Mucosa of gallbladder (tissue), 1 donor: Measurements from ENCODE around the gene OSBPL1A. TPM values are rescaled to one million over a fixed set of nuclear protein-coding genes. Genes with fewer than 3 reads are reported as not detected.

ENCODE experiments used
- DNase-seq: peaks from one replicate; pipeline ENCODE4 v3.0.0-alpha.2; 2020; ENCODE audit warnings: low spot score
- total RNA-seq: library from RNA; stranded (reverse); gene quantifications from one replicate; pipeline ENCODE4 v1.2.1, GENCODE V29; 2021
- donor health status: DM: no; HTN: no; CAD: no.

The OSBPL1A gene
- total RNA-seq: 33.6 TPM

- peak; percentile 92 for DNase-seq
These were observed at the start of gene OSBPL1A for GRCh38 chr18:24397694-24398368. TSS of gene OSBPL1A (minus strand) at chr18:24397824. CDS start at chr18:24377533, 20,291 bp downstream.

- no peak for DNase-seq
These were observed 49.4 kb upstream of the OSBPL1A start for GRCh38 chr18:24446953-24447538.

DNA sequence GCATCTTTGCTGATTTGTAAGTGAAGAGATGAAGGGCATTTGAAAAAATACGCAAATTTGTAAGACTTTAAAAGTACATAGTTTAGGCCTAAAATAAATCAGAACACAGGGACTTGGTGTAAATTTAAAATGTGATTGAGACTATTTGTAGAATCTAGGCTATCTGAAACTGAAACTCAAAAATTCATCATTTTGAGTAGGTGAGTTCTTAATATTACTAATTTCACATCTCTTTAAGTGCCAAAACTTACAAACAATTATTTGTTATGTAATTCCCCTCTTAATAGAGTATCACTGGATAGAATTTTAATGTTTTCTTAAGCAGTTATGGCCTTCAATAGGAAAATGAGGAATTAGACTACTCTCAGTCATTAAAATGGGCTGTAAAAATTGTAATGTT, 48.8 kb upstream of the OSBPL1A start:
- no peak for DNase-seq

DNA sequence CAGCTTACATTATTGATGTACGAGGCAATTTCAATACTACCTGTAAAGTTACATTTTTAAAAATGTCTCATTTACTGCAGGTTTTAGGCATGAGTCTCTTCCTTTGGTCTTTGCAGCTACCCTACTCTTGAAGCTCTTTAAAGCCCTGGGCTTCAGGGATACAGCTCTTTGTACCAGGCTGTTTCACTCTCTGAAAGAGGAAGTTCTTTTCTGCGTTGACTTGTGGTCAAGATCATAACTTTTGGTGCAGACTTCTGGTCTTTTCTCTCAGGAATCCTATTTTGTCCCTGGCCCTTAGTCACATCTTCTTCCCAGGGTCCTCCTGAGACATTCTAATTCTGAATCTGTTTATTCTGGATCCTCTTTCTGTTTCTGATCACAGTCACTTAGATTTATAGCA, 46.2 kb upstream of the OSBPL1A start:
- DNase-seq: no peak

DNA sequence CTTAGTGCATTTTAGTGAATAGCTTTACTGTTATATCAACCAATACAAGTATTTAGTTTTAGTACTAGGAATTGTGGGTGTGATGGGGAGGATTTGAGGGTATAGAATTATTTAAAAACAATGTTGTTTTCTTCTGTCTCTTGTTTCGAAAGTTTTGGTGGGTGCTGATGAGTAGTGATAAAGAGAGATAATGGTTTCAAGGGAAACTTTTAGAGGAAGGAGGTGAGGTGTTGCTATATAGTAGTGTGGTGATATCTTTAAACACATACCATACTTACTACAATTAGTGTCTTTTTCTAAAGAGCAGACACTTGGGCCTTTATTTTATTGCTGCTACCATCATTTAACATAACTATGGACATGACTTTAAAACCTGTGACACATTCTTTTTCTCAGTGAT, 39.3 kb upstream of the OSBPL1A start:
- no peak for DNase-seq

DNA sequence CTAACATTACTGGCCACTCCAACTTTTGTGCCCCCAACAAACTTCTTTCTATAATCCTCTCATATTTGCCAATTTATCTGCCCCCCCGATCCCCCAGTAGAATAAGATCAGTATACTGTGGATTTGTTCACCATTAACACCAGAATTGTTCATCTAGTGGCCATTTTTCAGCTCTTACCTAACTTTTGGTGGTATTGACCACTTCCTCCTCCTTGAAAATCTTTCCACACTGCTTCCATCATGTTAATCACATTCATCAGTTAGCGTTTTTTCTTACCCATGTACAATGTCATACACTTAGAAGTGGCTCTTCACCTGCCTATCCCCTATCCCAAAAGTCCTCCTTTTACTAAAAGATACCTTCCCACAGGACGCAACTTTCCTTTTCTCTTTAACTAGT, 35.0 kb upstream of the OSBPL1A start:
- no peak for DNase-seq

DNA sequence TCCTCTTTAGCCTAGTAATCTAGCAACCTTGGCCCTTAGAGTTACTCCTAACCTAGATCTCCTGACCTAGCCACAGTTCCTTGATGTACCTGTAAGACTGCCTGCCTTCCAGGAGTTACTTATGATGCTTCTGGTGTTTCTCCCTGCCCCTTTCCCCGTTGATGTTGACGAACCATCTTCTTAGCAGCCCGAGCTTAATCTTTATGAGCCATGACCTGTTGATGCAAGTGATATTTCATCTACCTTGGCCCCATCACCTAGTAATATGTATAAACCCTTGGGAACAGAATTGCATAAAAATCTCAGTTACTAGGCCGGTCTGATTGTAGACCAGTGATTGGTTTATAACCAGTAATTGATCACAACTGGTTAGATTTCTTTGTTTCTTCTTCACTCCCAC, 31.6 kb upstream of the OSBPL1A start:
- no peak for DNase-seq

- DNase-seq: no peak
These were observed 31.1 kb upstream of the OSBPL1A start for GRCh38 chr18:24428709-24429108.

GRCh38 chr18:24427484-24427883, 29.9 kb upstream of the OSBPL1A start:
- DNase-seq: no peak

DNA sequence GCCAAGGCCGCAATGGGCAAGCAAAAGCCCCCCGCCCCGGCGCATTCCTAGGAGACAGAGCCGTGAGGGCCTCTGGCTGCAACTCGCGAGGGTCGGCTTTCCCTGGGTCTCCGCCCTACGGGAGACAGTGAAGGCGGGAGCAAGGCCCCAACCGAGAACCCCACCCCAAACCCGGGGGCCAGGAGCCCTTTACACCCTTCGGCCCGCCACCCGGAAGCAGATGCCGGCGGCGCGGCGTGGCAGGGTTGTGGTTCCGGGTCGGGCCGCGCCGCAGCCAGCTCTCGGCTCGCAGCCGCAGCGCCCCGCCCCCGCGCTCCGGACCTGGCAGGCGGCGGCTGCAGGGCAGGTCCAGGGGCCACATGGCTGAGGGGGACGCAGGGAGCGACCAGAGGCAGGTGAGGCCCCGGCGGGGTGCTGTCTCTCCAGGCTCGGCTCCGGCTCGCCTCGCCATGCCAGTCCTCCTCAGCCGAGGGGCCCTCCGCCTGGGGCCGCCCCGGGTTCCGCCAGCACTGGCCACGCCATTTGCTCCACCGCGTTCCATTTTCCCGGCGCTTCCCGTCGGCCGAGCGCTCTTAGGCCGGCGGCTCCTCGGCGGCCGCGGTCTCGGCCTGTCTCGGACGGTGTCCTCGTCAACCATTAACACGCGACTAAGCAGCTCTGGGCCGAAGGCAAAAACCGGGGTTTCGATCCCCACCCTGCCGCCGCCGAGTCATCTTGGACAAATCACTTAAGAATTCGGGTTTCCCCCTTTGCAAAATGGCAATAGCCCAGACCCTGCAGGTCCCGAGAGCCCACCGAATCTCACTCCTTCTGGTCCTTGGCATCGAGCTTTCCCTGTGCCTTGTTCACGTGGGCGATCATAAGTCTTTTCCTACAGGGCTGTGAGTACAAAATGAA, 29.0 kb upstream of the OSBPL1A start, which contains the start of gene IMPACT:
Gene IMPACT (plus strand): TSS at position 273 of the 897 bp plus-strand sequence. CDS start 87 bp downstream, at position 360.
- peak; percentile 79 for DNase-seq

- no peak for DNase-seq
These were observed 28.4 kb upstream of the OSBPL1A start for GRCh38 chr18:24426073-24426397.

DNA sequence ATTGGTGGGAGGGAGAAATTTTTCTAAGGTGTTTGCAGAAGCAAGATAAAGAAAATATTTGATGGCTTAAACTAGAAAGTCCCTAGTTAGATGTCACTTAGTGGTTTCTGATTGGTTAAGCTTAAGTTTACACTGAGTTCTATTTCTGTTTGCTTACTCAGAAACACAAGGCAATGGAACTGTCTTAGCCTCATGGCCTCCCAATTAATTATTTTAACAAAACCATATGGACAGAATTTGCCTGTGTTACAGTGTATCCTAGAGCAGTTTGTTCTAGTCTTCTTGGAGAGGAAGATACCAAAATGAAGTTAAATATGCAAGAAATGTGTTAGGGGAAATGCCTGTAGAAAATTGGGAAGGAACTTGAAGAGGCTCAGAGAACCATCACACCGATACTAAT, 24.2 kb upstream of the OSBPL1A start:
- no peak for DNase-seq

- DNase-seq: no peak
These were observed 22.9 kb upstream of the OSBPL1A start for GRCh38 chr18:24420551-24420950.

- DNase-seq: no peak
These were observed 19.9 kb upstream of the OSBPL1A start for GRCh38 chr18:24417480-24417879.

- DNase-seq: no peak
These were observed 16.9 kb upstream of the OSBPL1A start for GRCh38 chr18:24414349-24415003.

- DNase-seq: no peak
These were observed 15.5 kb upstream of the OSBPL1A start for GRCh38 chr18:24413148-24413547.

GRCh38 chr18:24408496-24408895, 10.9 kb upstream of the OSBPL1A start:
- DNase-seq: no peak

DNA sequence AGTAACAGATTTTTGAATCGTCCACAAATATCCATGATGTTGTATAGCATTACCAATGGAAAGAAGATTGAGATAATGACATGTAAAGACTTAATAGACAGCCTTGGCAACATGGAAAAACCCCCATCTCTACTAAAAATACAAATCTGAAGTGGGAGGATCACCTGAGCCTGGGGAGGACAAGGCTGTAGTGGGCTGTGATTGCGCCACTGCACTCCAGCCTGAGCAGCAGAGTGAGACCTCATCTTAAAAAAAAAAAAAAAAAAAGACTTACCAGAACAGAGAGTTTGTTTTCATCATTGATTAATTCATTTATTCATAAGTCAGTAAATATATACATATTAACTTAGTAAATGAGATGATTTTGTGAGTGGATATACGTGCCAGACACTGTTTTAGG, 7.0 kb upstream of the OSBPL1A start:
- no peak for DNase-seq

DNA sequence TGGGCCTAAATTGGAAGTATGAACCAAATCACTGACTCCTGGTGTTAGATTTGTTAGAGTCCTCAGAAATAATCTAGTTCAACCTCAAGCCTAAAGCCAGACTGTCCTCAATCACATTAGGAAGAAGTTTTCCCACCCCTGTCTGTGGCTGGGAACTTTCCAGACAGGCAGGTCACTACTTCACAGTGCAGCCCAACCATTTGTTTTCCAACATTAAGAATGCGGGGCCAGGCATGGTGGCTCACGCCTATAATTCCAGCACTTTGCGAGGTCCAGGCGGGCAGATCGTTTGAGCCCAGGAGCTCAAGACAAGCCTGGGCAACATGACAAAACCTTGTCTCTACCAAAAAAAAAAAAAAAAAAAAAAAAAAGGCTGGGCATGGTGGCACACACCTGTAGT, 5.5 kb upstream of the OSBPL1A start:
- DNase-seq: no peak

DNA sequence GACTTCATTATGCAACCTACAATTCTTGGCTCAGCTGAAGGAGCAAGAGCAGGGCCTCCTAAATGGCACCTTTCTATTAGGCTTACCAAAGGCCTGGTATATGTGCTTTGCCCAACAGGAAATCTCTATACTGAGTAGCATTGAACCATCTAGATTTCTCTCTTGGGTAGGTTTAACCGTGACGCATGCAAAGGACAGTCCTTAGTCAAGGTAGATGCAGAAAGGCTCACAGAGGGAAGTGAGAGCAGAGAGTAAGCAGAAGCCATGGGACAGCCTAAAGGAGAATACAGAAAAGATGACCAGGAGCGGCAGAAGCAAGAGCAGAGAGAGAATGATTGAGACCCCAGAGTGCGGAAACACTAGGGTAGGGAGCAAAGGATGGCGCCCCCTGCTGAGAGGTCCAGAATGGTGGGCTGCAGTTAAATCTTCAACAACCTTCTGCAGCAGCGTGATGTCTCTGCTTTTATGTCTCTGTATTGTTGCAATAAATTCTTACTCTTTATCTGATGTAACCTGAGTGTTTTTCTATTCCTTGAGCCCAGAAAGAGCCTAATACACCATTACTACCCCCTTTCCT, 4.7 kb upstream of the OSBPL1A start:
- no peak for DNase-seq

- no peak for DNase-seq
These were observed 3.0 kb upstream of the OSBPL1A start for GRCh38 chr18:24400587-24400986.

DNA sequence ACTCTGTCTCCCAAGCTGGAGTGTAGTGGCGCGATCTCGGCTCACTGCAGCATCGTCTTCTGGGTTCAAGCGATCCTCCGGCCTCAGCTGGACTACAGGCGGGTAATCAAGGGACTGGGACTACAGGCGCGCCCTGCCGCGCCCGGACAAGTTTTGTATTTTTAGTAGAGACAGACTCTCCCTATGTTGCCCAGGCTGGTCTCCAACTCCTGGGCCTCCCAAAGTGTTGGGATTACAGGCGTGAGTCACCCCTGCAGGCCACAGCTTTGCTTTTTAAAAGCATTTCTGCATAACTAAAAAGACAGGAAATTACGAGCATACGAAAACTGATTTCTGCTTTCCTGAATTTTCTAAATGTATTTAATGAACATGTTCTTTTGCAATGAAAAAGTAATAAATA, 916 bp upstream of the OSBPL1A start:
- DNase-seq: no peak
